Measurements from ENCODE around the gene PRIMA1. TPM values are rescaled to one million over a fixed set of nuclear protein-coding genes. Genes with fewer than 3 reads are reported as not detected.

PRIMA1 gene
- total RNA-seq, 1 donor from 2014 or later: 1.9 TPM

- H3K9me3 ChIP-seq: no peaks in the 10 kb centered on the region
- H3K27me3 ChIP-seq: no peaks in the 10 kb centered on the region
- intact Hi-C loops (cut with DNase I): no loop called here
- H3K36me3 ChIP-seq: no peaks in the 10 kb centered on the region
- ATAC-seq (no peak), DNase-seq (no peak)
- H3K27ac ChIP-seq: no peak overlapping the region
- H3K4me3 ChIP-seq: no peak overlapping the region
- TF ChIP-seq CTCF (IDR thresholded peaks at IDR 0.05): no peak
- H3K4me1 ChIP-seq: no peaks in the 10 kb centered on the region
Observed at GRCh38 chr14:93675651-93676050, 112.6 kb downstream of the PRIMA1 start.

- H3K36me3 ChIP-seq: no peaks in the 10 kb centered on the region
- no peak overlapping the region for H3K27ac ChIP-seq
- no peaks in the 10 kb centered on the region for H3K9me3 ChIP-seq
- H3K4me1 ChIP-seq: no peaks in the 10 kb centered on the region
- H3K27me3 ChIP-seq: no peaks in the 10 kb centered on the region
- no peak for TF ChIP-seq CTCF (IDR thresholded peaks at IDR 0.05)
- ATAC-seq: no peak
- DNase-seq: no peak
- H3K4me3 ChIP-seq: no peak overlapping the region
- intact Hi-C loops (cut with DNase I): no loop called here
Observed at GRCh38 chr14:93674343-93674742, 113.9 kb downstream of the PRIMA1 start.

- TF ChIP-seq CTCF (IDR thresholded peaks at IDR 0.05): no peak
- Histone ChIP-seq H3K36me3 (no peaks in the 10 kb centered on the region), H3K4me3 (no peak overlapping the region), H3K4me1 (no peaks in the 10 kb centered on the region), H3K27me3 (no peaks in the 10 kb centered on the region), H3K27ac (no peak overlapping the region), H3K9me3 (peaks cover 19% of the 10 kb centered on the region)
- intact Hi-C loops (cut with DNase I): no loop called here
- DNase-seq (no peak), ATAC-seq (no peak)
Observed at GRCh38 chr14:93669632-93670031, 118.7 kb downstream of the PRIMA1 start.

Other genes starting within 250 kb of the PRIMA1 start
- gene FAM181A, start 138.9 kb upstream of the PRIMA1 start, total RNA-seq: 3.5 TPM
- gene ASB2, start 188.1 kb upstream of the PRIMA1 start, total RNA-seq: 3.2 TPM
- gene CCDC197, start 208.8 kb upstream of the PRIMA1 start, total RNA-seq: not detected
- 1.0 TPM for gene OTUB2, start 237.9 kb upstream of the PRIMA1 start, total RNA-seq